ENCODE data around the gene CELSR3.

CELSR3 gene

GRCh38 chr3:48656061-48656840 lies 6.4 kb downstream of the CELSR3 start:
- in situ Hi-C loops (cut with MboI; ENCODE audit: low sequenced_read_pairs, unreplicated experiment): no loop called here
- DNase-seq (ENCODE audit: low spot score): peak; percentile 92
- TF ChIP-seq CTCF (IDR thresholded peaks at IDR 0.05; ENCODE audit: borderline replicate concordance, control extremely low read depth, extremely low read depth, insufficient read depth, missing control alignments): peak; percentile 80

GRCh38 chr3:48655606-48656005 lies 7.1 kb downstream of the CELSR3 start:
- TF ChIP-seq CTCF (IDR thresholded peaks at IDR 0.05; ENCODE audit: borderline replicate concordance, control extremely low read depth, extremely low read depth, insufficient read depth, missing control alignments): no peak
- in situ Hi-C loops (cut with MboI; ENCODE audit: low sequenced_read_pairs, unreplicated experiment): no loop called here
- peak; percentile 65 for DNase-seq (ENCODE audit: low spot score)

GRCh38 chr3:48655063-48655462 lies 7.6 kb downstream of the CELSR3 start:
- in situ Hi-C loops (cut with MboI; ENCODE audit: low sequenced_read_pairs, unreplicated experiment): no loop called here
- no peak for DNase-seq (ENCODE audit: low spot score)
- TF ChIP-seq CTCF (IDR thresholded peaks at IDR 0.05; ENCODE audit: borderline replicate concordance, control extremely low read depth, extremely low read depth, insufficient read depth, missing control alignments): no peak

- DNase-seq (ENCODE audit: low spot score): no peak
- TF ChIP-seq CTCF (IDR thresholded peaks at IDR 0.05; ENCODE audit: borderline replicate concordance, control extremely low read depth, extremely low read depth, insufficient read depth, missing control alignments): no peak
- in situ Hi-C loops (cut with MboI; ENCODE audit: low sequenced_read_pairs, unreplicated experiment): no loop called here
Measured at GRCh38 chr3:48652923-48653715, 9.6 kb downstream of the CELSR3 start.

- no peak for TF ChIP-seq CTCF (IDR thresholded peaks at IDR 0.05; ENCODE audit: borderline replicate concordance, control extremely low read depth, extremely low read depth, insufficient read depth, missing control alignments)
- in situ Hi-C loops (cut with MboI; ENCODE audit: low sequenced_read_pairs, unreplicated experiment): no loop called here
- no peak for DNase-seq (ENCODE audit: low spot score)
Measured at GRCh38 chr3:48651771-48652170, 10.9 kb downstream of the CELSR3 start.

- in situ Hi-C loops (cut with MboI; ENCODE audit: low sequenced_read_pairs, unreplicated experiment): no loop called here
- no peak for TF ChIP-seq CTCF (IDR thresholded peaks at IDR 0.05; ENCODE audit: borderline replicate concordance, control extremely low read depth, extremely low read depth, insufficient read depth, missing control alignments)
- DNase-seq (ENCODE audit: low spot score): no peak
Measured at GRCh38 chr3:48650723-48651122, 12.0 kb downstream of the CELSR3 start.
